Activated CD4-positive, alpha-beta T cell treated with anti-CD3 and anti-CD28 coated beads for 24 hours (primary cell): Measurements from ENCODE around the gene PKP3.
"Not testable (repeated sequence)": the region's sequence is repeated elsewhere in the genome, so short reads cannot be mapped to it uniquely, and the experiment has no call there.

Experiments used
- DNase-seq, 2 donors: peaks; one replicate each; pipeline ENCODE4 v3.0.0-alpha.2; 2020; ENCODE audit warnings: low read depth in 2 of 2

Gene PKP3, protein sequence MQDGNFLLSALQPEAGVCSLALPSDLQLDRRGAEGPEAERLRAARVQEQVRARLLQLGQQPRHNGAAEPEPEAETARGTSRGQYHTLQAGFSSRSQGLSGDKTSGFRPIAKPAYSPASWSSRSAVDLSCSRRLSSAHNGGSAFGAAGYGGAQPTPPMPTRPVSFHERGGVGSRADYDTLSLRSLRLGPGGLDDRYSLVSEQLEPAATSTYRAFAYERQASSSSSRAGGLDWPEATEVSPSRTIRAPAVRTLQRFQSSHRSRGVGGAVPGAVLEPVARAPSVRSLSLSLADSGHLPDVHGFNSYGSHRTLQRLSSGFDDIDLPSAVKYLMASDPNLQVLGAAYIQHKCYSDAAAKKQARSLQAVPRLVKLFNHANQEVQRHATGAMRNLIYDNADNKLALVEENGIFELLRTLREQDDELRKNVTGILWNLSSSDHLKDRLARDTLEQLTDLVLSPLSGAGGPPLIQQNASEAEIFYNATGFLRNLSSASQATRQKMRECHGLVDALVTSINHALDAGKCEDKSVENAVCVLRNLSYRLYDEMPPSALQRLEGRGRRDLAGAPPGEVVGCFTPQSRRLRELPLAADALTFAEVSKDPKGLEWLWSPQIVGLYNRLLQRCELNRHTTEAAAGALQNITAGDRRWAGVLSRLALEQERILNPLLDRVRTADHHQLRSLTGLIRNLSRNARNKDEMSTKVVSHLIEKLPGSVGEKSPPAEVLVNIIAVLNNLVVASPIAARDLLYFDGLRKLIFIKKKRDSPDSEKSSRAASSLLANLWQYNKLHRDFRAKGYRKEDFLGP

DNA sequence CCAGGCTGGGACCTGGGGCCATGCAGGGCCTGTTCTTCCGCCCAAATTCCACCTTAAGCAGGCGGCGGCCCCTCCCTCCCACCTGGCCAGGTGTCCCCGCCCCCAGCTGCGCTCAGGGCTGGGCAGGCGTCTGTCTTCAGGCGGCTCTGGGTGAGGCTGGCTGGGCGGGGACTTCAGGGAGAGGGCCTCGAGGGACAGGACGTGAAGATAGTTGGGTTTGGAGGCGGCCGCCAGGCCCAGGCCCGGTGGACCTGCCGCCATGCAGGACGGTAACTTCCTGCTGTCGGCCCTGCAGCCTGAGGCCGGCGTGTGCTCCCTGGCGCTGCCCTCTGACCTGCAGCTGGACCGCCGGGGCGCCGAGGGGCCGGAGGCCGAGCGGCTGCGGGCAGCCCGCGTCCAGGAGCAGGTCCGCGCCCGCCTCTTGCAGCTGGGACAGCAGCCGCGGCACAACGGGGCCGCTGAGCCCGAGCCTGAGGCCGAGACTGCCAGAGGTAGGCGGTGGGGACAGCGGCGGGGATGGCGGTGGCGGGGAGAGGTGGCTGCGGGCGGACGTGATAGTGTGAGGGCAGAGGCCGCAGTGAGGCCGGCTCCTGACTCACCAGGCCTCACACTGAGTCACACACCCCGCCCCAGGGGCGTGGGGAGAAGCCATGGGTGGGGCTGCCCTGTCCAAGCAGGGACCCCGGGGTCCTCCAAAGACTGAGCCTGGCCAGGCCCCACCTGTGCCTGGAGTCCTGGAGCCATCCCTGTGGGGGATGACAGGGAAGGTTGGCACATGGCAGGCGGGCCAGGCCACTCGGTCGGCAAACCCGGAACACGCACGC, at the start of gene PKP3:
TSS of gene PKP3 (plus strand) at position 176 of the 824 bp plus-strand sequence. CDS start at position 260, 84 bp downstream.
- no peak for DNase-seq

DNA sequence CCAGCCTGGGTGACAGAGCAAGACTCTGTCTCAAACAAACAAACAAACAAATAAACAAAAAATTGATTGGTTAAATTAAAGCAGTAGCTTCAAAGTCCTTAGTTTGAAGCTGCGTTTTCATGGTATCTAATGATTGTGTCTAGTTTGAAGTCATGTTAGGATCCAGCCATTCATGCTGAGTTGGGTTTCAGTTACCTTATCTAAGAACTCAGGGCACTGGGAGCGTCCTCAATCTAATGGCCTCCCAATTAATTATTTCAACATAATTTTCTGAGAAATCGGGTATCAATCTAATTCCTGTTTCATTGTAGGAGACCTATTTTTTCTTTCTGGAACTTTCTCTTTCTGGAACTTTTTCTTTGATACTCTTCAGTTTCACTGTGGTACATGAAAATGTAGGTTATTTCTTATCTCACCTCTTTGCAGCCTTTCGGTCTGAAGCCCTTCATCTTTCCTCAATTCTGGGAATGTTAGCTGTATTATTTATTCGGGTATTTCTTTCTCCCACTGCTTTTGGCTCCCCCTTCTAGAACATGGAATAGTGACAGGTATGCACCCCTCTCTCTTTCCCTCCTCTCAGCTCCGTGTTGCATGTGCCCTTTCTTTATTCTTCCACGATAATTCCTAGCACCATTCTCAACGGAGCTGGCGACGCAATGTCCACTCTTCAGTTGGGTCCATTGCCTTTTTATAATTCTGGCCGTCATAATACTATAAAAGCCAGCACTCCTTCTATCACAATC, 49.0 kb upstream of the PKP3 start:
- no peak for DNase-seq

DNA sequence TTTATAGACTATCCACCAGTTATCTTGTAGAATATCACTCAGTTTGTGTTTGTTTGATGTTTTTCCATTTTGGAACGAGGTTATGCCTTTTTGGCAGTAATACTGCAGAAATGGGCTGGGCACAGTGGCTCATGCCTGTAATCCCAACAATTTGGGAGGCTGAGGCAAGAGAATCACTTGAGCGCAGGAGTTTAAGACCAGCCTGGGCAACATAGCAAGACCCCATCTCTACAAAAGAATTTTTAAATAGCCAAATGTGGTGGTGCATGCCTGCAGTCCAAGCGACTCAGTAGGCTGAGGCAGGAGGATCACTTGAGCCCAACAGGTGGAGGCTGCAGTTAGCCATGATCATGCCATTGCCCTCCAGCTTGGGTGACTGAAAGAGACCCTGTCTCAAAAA, 47.5 kb upstream of the PKP3 start:
- no peak for DNase-seq

DNA sequence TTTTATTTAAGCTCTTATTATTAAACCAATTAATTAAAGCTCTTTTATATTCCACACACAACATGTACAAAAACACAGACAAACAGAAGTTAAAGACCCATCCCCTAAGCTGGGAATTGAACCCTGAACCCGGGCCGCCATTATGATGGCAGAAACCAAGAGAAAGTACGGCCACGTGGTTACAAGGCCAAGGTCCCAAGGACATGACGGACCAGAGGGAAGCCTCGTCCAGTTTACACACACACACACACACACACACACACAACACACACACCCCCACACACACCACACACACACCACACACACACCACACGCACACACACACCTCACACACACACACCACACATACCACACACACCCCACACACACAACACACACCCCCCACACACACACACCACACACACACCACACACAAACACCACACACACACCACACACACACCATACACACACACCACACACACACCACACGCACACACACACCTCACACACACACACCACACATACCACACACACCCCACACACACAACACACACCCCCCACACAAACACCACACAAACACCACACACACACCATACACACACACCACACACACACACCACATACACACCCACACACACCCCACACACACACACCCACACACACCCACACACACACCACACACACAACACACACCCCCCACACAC, 44.6 kb upstream of the PKP3 start:
- DNase-seq, result not testable (repeated sequence)

DNA sequence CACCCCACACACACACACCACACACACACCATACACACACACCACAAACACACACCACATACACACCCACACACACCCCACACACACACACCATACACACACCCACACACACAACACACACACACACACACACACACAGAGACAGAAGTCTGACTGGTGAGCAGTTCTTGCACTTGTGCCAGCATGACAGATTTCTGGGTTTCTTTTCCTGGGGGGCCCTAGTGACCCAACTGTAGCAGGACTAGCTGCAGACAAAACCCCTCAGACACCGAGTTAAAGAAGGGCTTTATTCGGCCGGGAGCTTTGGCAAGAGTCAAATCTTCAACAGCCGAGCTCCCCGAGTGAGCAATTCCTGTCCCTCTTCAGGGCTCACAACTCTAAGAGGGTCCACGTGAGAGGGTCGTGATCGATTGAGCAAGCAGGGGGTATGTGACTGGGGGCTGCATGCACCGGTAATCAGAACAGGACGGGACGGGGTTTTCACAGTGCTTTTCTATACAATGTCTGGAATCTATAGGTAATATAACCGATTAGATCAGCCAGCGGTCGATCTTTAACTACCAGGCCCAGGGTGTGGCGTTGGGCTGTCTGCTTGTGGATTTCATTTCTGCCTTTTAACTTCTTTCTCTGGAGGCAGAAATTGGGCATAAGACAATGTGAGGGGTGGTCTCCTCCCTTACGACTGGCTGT, 43.8 kb upstream of the PKP3 start:
- not testable (repeated sequence) for DNase-seq

DNA sequence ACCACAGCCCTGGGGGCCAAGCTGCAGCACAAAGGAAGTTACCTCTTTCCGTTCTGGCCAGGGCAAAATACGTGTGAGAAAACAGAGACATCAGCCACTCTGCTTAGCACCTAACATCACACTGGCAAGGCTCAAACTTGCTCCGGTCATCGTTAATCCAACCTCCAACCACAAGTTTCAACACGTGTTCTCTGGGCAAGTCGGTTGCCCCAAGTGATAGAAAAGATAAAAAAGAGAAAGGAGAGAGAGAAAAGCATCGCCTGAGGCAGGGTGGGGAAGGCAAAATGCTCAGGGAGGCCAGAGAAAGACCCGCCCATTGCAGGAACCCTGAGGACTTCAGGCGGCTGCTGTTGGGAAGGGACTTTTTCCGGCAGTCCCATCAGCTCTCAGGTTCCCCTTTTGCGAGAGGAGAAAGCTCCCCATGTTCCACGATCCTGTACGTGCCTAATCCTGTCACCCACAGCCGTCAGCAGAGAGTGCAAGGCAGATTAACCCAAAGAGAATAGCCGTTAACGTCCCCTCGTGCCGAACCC, 43.2 kb upstream of the PKP3 start:
- no peak for DNase-seq

DNA sequence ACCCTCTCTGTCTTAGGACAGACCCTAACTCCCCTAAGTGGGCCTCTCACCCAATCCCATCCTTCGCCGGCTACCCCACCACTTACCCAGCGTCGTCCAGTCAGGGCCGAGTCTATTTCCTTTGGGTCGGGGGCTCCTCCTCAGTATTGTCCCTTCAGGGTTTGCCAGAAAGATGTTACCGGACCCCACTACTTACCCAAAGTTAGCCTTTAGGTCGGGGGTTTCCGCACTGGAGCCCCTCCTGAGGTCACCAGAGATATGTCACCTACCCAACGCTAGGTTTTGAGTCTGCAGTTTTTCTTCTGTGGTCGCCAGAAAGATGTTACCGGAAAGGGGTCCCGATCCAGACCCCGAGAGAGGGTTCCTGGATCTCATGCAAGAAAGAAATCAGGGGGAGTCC, 42.6 kb upstream of the PKP3 start:
- no peak for DNase-seq

DNA sequence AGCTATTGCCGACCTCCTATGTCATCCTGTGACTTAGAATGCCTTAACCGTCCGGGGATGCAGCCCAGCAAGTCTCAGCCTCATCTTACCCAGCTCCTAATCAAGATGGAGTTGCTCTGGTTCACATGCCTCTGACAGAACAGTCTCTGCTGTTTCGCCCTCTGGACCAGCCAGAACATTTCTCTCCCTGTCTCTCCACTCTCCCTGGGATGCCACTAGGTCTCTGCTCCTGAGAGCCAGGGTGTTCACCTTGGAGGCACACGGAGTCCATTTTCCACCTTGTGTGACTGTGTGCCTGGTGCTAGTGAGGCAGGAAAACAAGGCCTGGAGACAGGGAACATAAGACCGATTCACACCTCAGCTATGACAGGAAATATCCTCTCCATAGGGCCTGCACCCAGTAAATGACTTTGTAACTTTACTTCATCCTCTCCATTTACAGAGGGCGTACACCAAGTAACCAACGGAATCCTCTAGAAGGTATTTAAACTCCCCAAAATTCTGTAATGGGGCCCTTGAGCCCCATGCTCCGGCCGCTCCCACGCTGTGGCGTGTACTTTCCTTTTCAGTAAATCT, 41.5 kb upstream of the PKP3 start:
- DNase-seq, result no peak

DNA sequence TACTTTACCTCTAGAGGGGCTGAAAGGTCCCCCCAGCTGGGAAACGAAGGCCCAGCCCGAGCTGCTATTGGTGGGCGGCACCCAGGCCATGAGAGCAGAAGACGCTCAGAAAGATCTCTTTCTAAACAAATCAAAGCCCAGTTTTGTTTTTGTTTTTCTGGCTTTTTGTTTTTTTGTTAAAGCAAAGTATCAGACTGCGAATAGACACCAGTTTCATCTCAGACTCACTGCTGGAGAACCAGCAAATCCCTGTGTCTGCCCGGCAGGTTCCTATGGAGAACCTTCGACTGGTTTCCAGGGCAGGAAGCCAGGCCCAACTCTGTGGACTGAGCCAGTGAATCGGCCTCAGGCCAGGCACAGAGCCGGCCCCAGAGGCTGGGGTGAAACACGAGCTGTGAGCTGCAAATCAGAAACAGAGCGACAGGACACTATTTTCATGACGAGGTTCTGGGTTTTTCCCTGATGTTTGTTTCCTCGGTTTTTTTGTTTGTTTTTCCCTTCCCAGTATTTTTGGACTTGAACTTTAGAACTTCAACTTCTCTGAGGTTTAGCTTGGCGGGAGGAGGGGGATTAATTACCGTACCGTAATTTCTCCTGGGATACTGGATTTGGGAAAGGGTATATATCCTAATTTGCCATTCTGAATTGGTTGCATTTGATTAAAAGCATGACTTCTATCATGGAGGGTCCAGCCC, 40.7 kb upstream of the PKP3 start:
- DNase-seq, result no peak

DNA sequence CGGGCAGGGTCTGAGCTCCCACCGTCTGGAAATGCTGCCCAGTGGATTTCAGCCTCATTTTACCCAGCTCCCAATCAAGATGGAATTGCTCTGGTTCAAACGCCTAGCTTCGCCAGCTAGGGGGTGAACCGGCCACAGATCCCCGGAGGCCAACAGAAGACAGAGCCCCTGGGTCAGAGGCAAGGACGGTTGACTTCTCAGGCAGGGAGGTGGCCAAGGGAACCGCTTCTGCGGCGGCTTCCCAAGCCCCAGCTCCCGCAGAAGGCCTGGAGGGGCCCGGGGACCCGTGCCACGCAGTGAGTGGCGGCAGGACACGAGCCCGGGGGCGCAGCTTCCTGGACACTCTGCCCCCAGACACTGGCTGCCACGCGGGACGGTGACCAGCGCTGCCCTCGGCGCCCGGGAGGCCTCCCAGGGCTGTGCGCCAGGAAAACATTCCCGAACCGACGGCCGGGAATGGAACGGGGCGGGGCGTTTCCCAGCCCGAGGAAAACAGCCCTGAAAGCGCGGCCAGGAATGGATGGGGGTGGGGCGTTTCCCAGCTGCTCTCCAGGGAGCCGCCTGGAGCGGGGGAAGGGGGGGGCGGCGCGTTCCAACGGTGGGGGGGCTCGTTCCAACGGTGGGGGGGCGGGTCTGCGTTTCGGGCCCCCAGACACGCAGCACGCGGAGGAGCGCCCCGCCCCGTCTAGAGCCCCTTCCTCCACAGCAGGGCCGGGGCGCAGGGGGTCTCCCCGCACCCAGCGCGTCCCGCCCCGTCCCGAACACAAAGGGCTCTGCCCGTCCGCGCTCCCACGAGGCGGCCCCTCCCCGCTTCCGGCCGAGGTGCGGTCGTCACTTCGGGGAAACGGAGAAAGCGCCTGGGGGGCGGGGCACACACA, 38.2 kb upstream of the PKP3 start:
- peak; percentile 77 to 84 for DNase-seq

DNA sequence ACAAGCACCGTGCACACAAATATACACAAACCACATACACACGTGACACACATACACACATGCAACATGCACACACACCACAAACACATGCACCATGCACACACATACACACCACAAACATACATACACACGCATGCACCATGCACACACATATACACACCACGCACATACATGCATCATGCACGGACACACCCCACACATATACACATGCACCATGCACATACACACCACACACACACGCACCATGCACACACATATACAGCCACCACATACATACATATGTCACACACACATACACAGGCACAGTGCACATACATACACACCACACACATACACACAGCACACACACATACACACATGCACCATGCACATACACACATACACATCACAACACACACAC, 37.4 kb upstream of the PKP3 start:
- DNase-seq, result no peak

DNA sequence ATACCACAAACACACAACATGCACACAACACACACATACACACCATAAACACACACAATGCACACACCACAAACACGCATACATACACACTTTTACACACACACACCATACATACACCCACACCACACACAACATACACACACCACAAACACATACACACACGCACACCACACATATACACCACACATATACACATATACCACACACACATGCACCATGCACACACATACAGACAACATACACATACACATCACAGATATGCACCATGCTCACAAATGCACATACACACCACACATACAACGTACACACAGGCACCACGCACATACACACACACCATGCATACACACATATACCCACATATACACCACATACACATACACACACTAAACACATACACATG, 36.4 kb upstream of the PKP3 start:
- DNase-seq, result no peak

DNA sequence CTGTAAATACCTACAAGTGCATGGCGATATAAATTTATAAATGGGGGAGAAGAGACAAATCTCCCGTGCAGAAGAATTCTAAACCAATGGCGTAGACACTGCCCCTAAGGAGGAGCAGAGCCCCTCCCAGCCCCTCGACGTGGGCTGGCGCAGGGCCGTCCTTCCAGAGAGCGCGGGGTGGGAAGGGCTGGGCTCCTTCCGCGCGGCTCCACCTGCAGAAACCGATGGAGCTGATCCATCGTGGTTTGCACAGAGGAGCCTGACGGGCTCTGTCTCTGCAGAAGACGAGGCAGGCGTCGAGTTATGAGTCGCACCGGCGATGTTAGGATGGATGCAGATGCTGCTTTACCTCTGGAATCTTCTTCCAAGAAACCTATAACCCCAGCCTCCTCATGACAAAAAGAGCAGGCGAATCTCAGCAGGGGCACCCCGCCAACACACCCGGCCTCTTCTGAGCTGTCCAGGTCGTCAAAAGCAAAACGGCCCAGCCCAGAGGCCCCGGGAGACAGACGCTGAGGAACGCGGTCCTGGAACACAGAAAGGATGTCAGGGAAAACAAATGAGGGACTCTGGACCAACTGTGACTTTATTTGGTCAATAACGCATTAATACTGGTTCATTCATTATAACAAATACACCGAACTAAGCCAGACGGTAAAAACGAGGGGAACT, 35.7 kb upstream of the PKP3 start:
- no peak for DNase-seq

DNA sequence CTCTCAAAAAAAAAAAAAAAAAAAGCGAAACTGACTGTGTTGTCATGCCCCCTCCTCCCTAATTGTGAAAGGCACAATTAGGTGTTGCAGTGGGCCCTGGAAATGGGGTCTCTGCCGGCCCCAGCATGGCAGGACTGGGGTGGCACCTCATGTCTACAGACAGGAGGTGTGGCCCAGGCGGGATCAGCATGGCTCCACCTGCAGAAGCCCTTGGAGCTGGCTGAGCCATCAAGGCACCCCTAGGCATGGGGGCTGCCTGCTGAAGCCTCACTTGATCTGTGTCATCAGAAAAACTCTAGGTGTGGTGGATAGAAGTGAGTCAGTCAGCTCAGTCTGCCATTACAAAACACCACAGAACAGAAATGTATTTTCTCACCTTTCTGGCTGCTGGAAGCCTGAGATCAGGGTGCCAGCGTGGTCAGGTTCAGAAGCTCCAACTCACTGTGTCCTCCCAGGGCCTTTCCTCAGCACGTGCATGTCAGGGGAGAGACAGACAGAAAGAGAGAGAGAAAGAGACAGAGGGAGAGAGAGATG, 34.8 kb upstream of the PKP3 start:
- no peak for DNase-seq

DNA sequence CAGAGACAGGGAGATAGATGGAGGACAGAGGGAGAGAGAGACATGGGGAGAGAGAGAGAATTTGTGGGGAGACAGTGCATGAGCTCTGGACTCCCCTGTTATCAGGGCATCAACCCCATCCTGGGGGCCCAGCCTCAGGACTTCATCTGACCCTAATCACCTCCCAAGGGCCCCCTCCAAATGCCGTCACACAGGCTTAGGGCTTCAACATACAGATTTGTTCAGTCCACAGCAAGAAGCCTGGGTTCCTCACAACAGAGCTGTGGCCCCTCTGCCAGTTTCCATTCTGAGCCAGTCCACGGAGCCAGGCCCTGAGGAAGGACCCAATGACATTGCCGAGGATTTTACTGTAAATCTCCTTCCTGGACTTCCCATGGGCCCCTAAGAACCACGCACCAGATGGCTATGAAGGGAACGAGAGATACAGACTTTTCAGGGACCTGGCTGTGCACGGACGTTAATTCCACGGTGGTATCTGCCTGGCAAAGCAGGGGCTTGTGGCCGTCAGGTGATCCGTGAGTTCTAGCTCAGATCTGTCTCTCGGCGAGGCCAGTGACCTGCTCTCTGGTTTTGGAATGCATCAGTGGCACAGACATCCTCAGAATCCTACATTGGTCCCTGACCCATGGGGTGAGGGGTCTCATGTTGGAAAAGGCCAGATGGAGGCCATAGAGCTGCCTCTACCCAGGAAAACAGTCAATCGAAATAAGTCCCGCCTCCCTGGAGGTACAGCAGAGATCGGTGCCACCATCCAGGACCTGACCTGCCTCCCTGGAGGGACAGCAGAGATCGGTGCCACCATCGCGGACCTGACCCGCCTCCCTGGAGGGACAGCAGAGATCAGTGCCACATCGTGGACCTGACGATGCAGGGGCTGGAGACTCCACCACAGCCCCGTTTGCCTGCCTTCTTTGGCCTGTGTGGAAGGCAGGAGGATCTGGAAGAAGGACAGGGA, 33.4 kb upstream of the PKP3 start:
- DNase-seq, result no peak
